ENCODE data around the gene CDC42SE1. TPM values are rescaled to one million over a fixed set of nuclear protein-coding genes. Genes with fewer than 3 reads are reported as not detected.
A peak's percentile ranks its signal among the peaks of the same experiment; 100 is the strongest.
"Not testable (repeated sequence)": the region's sequence is repeated elsewhere in the genome, so short reads cannot be mapped to it uniquely, and the experiment has no call there.

CDC42SE1 gene, protein sequence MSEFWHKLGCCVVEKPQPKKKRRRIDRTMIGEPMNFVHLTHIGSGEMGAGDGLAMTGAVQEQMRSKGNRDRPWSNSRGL
- 99.2 TPM for polyA plus RNA-seq (2012; ENCODE audit: insufficient read depth, insufficient read length)

DNA sequence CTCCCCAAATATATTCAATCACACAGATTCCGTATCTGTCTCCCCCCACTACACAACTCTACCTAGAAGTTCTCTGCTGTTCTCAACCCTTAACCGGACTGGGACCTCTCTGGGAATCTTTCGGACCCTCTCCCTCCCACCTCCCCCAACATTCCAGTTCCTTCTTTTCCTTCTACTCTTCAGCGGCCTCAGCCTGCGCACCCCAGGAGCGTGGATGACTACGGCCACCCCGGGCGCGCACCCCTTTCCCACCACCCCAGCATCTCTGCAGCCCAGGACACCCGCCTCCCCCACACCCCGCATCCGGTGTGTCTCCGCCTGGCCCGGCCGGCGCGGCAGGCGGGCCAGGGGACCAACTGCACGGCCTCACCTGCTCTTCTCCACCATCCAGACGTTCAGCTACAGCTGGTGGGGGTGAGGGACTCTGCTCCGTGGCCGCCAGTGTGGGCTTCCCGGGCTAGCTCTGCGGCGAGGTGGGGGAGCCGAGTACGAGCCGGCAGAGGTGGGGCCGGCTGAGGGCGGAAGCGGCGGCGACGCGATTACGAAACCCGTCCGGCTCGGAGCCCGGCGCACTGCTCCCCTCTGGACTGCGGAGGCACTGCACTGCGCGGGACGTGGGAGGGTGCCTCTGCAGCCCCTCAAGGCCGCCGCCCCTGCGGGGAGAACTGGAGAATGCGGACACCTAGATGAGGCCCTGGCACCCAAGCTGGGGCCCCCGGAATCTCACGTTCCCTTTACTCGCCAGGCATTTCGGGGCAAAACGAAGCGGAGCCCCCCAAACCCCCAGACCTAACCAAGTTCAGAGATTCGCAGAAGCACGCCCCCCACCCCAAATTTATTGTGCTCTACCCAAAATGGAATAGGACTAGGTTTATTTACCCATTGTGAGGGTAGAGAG lies at the start of gene CDC42SE1:
Gene CDC42SE1, minus strand, starts transcription at position 514 of the 898 bp plus-strand sequence. CDS start 3,892 bp downstream, outside the sequence.
- peak within 1 kb of the TSS; percentile 98 for H3K4me3 ChIP-seq (ENCODE audit: low read length)
- peak; percentile 84 for DNase-seq (ENCODE audit: low read depth, low spot score)

DNA sequence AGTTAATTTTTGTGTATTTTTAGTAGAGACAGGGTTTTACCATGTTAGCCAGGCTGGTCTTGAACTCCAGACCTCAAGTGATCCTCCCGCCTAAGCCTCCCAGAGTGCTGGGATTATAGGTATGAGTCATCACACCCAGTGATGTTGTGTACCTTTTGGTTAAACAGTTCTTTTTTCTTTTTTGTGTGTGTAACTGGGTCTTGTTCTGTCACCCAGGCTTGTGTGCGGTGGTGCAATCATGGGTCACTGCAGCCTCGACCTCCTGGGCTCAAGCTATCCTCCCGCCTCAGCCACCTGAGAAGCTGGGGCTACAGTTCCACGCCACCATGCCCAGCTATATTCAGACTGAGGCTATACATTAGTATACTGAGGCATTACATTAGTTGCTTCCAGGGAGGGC lies 48.9 kb upstream of the CDC42SE1 start:
- H3K4me3 ChIP-seq (ENCODE audit: low read length), result no peak overlapping the region
- no peak for DNase-seq (ENCODE audit: low read depth, low spot score)

DNA sequence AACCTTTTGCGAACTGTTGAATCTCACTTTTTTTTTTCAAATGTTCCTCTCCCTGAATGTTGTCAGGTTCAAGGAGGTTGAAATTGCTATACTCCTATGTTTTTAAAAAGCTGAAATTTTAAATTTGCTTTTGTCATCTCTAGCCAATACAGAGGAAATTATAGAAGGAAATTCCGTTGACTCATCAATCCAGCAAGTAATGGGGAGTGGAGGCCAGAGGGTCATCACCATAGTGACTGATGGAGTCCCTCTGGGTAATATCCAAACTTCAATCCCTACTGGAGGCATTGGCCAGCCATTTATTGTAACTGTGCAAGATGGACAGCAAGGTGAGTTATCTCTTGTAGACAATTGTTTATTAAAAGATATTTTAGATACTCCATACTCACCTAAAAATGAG lies 47.5 kb upstream of the CDC42SE1 start:
- H3K4me3 ChIP-seq (ENCODE audit: low read length), result no peak overlapping the region
- no peak for DNase-seq (ENCODE audit: low read depth, low spot score)

DNA sequence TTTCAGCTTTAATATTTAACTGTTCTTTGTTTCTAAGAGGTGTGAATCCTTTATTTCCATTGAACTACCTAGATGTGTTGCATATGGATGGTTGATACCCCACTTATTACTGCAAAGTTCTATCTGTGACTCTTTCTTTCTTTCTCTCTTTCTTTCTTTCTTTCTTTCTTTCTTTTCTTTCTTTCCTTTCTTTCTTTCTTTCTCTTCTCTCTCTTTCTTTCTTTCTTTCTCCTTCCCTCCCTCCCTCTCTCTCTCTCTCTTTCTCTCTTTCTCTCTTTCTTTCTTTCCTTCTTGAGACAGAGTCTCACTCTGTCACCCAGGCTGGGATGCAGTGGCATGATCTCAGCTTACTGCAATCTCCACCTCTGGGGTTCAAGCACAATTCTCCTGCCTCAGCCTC lies 45.2 kb upstream of the CDC42SE1 start:
- no peak overlapping the region for H3K4me3 ChIP-seq (ENCODE audit: low read length)
- no peak for DNase-seq (ENCODE audit: low read depth, low spot score)

DNA sequence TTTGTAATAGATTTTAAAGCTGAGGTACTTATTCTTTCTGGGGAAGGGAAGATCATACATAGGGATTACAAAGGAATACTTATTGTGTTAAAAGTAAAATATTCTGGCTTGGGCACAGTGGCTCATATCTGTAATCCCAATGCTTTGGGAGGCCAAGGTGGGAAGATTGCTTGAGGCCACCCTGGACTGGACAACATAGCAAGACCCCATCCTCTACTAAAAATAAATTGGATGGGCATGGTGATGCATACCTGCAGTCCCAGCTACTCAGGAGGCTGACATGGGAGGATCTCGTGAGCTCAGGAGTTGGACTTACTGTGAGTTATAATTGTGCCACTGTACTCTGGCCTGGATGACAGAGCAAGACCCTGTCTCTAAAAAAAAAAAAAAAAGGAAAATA lies 38.7 kb upstream of the CDC42SE1 start:
- H3K4me3 ChIP-seq (ENCODE audit: low read length), result no peak overlapping the region
- DNase-seq (ENCODE audit: low read depth, low spot score), result no peak

DNA sequence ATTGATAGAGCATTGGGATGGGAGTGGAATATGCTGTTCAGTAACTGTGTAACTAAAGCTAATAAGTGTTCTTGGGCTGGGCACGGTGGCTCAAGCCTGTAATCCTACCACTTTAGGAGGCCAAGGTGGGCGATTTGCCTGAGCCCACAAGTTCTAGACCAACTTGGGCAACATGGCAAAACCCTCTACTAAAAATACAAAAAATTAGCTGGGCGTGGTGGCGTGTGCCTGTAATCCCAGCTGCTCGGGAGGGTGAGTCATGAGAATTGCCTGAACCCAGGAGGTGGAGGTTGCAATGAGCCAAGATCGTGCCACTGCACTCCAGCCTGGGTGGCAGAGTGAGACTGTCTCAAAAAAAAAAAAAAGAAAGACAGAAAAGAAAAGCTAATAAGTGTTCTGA lies 38.0 kb upstream of the CDC42SE1 start:
- not testable (repeated sequence) for H3K4me3 ChIP-seq (ENCODE audit: low read length); DNase-seq (ENCODE audit: low read depth, low spot score)

DNA sequence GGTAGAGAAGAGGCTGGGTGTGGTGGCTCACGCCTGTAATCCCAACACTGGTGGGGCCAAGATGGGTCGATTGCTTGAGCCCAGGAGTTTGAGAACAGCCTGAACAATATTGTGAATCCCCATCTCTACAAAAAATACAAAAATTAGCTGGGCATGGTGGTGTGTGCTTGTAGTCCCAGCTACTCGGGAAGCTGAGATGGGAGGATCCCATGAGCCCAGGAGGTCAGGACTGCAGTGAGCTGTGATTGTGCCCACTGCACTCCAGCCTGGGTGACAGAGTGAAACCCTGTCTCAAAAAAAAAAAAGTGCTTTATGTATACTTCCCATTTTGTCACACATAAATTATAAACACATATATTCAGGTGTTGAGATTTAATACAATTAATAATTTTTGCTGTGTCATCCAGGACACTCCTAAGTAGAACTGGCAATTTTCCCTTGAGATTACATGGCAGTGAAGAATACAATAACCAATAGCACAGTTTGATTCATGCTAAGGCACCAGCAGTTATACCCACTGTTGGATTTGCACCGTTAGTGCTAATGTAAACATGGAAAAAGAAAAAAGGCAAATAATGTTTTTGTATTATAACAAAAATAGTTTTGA lies 26.6 kb upstream of the CDC42SE1 start:
- DNase-seq (ENCODE audit: low read depth, low spot score), result no peak
- no peak overlapping the region for H3K4me3 ChIP-seq (ENCODE audit: low read length)

DNA sequence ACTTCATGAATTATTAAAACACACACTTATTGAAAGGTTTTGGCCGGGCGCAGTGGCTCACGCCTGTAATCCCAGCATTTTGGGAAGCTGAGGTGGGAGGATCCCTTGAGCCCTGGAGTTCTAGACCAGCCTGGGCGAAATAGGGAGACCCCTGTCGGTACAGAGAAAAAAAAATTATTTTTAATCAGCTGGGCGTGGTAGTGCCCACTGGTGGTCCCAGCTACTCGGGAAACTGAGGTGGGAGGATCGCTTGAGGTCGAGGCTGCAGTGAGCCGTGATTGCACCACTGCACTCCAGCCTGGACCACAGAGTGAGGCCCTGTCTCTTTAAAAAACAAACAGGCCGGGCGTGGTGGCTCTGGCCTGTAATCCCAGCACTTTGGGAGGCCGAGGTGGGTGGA lies 12.8 kb upstream of the CDC42SE1 start:
- no peak overlapping the region for H3K4me3 ChIP-seq (ENCODE audit: low read length)
- DNase-seq (ENCODE audit: low read depth, low spot score), result no peak

DNA sequence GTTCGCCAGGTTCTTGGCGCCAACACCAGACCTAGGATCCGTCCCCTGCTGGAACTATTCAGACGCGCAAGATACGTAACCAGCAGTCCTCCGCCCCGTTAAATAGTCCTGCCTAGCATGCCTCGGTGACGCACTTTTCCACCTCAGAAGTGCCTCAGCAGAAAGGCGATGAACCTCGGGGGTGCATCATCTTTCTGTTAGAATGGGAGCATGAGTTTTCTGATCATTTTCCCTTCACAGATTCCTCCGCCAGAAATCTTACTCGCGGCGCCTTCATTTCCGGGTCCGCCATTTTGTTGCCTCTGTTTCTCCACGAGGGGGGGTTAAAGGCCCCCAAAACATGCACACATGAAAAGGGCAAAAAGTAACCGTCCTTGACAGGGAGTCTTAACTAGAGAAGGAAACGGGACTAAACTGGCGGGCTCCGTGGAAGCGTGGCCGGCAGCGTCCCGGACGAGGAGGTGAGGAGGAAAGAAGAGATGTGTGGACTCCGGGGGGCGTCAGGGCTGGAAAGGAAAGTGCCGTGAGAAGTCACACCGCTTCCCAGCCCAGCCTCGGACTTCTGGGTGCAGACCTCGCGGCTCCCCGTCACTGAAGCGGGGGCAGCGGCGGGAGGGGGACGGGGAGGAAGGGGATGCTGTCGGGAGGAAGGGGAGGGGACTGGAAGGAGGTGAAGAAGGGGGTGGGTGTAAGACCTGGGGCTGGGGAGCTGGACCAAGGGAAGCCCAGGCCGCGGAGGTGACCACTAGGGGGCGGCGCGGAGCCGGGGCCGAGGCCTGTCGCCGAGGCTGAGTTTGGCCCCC lies 11.3 kb upstream of the CDC42SE1 start, which contains the start of gene GABPB2:
Gene GABPB2, plus strand, starts transcription at position 288 of the 803 bp plus-strand sequence. CDS start 17,429 bp downstream, outside the sequence.
- H3K4me3 ChIP-seq (ENCODE audit: low read length), result peak within 1 kb of the TSS; percentile 95
- DNase-seq (ENCODE audit: low read depth, low spot score), result peak; percentile 96

DNA sequence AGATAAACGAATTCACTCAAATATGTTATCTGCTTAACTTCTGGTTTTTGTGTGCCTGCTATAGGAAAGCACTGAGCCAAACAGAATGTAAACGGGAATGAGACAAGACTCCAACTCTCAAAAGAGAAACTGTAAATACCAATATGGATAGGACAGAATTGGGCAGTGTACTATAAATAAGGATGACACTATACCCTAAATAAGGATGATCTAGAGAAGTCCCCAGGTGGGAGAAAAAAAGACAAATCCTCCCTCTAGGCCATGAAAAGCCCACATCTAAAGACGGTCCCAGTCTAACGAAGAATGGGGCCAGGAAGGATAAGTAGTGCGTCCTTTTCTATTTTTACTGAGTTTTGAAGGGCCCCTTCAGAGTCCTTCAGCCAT lies 9.7 kb upstream of the CDC42SE1 start:
- H3K4me3 ChIP-seq (ENCODE audit: low read length), result no peak overlapping the region
- no peak for DNase-seq (ENCODE audit: low read depth, low spot score)

DNA sequence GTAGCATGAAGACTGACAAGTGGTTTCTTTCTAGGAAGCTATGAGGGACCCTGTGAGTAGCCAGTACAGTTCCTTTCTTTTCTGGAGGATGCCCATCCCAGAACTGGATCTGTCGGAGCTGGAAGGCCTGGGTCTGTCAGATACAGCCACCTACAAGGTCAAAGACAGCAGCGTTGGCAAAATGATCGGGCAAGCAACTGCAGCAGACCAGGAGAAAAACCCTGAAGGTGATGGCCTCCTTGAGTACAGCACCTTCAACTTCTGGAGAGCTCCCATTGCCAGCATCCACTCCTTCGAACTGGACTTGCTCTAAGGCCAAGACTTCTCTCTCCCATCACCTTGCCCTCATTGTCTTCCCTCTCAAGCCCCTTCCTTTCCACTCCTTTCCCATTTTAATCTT lies 7.8 kb upstream of the CDC42SE1 start:
- no peak for DNase-seq (ENCODE audit: low read depth, low spot score)

DNA sequence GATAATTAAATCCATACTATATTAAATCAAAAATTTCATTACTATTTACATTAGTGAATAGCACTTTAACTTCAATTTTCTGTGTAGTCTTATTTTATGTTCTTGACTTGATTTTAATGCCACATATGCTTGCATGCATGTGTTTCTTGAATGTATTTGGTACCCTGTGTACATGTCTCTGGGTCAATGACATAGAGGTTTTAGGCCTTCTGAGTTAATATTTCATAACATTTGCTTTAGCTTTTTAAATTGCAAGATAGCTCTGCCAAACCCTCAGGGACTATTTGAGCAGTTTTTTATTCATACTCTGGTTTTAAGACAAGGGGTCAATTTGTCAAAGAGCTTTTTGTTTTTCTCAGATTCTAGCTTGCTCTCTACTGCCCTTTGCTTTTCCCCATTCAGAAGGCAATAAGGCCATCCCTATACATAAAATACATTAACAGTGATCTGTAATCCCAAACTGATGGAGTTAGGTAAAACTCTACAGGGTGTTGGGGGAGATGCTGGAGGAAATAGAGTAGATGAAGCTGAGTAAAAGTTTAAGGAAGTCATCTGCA lies 5.7 kb upstream of the CDC42SE1 start:
- H3K4me3 ChIP-seq (ENCODE audit: low read length), result no peak overlapping the region
- no peak for DNase-seq (ENCODE audit: low read depth, low spot score)

More for the DNA sequence above, 7.8 kb upstream of the CDC42SE1 start:
- H3K4me3 ChIP-seq (ENCODE audit: low read length), result no peak overlapping the region

DNA sequence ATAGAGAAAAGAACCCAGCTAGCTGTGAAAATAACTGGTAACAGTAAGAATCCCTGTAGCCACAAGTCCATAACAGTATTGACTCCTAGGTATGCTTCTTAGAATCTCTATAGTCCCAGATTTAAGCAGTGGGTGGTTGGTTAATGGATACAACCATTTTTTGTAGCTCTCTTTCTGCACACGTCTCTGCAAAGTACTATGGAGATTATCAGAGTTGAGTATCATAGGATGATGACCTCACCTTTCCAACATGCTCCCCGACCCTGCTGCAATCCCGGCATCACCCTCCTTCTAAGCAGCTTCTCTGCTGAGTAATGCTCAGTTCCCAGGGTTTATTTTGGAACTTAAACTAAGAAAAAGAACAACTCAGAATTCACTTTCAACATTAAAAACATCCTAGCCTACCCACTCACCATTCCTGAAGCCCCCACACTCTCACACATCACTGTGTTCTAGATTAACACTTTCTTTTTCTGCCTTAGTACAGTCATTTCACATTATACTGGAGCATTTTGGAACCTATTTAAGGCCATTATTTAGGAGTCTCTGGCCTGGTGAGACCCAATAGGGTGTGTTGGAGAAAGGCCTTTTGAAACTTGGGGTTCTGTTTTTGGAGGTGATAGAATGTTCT lies 3.4 kb upstream of the CDC42SE1 start:
- H3K4me3 ChIP-seq (ENCODE audit: low read length), result no peak overlapping the region
- no peak for DNase-seq (ENCODE audit: low read depth, low spot score)

DNA sequence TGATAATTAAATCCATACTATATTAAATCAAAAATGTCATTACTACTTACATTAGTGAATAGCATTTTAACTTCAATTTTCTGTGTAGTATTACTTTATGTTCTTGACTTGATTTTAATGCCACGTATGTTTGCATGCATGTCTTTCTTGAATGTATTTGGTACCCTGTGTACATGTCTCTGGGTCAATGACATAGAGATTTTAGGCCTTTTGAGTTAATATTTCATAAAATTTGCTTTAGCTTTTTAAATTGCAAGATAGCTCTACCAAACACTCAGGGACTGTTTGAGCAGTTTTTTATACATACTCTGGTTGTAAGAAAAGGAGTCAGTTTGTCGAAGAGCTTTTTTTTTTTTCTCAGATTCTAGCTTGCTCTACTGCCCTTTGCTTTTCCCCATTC lies 2.3 kb upstream of the CDC42SE1 start:
- DNase-seq (ENCODE audit: low read depth, low spot score), result no peak
- H3K4me3 ChIP-seq (ENCODE audit: low read length), result peak overlapping the region; percentile 98

DNA sequence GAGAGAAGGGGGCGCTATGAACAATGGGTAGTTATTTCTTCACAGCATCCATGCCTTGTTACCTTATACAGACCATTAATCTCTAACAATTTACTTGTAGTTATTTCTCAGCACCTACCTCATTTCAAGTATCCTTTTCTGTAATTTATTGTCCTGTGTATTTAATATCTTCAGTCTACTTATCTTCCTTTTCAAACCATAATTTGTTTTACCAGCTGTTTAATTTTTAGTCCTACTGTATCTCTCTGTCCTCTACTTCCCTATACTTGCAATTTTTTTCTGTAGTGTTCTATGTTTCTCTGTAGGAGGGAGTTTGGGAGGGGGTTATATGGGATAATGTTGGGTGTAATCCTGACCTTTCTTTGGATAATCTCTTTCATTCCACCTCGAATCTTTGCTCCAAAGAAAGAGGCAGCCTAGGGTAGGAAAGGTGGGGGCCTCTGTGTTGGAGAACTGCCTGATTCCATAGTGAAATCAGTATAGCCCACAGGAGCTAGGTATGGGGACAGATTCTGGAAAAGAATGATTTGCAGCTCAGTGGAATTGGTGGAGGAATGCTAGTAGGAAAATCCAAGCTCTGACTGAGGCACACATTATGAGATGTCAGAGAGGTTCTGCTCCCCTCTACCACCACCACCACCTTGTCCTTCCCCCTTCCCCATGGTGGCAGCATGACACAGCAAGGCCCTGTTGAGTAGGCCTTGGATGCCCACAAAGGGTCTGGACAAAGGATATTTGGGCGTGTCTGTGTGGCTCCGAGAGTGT lies 1.4 kb upstream of the CDC42SE1 start:
- no peak for DNase-seq (ENCODE audit: low read depth, low spot score)
- peak overlapping the region; percentile 98 for H3K4me3 ChIP-seq (ENCODE audit: low read length)

DNA sequence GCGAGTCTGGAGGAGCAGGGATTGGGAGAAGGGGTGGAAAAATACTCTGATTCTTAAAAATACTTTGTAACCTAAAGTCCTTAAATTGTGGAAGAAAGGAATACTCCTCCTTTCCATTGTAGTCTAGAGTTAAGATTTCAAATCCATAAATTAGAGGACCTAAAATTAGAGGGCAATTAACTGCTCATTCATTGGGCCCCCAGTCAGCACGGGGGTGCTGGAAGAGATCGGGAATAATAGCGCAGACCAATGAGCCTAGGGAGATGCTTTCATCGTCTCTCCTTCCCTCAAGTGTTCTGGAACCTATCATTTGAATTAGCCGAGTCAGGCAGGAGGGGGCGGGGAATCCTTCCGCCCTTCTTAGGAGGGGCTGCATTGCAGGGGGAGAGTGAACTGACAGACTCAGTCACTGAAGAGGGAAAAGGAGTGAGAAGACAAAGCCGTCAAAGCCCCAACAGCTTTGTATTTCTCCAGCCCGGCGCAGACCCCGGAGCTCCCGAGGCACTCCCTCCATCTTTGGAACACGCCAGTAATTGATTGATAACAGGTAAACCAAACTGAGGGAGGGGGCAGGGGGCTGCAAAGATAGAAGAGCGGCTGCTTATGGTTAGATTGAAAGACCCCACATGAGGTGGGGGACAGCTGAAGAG lies 710 bp upstream of the CDC42SE1 start, which contains the start of gene MLLT11:
Gene MLLT11, plus strand, starts transcription at position 391 of the 650 bp plus-strand sequence. CDS start 6,828 bp downstream, outside the sequence.
- DNase-seq (ENCODE audit: low read depth, low spot score), result peak; percentile 85
- H3K4me3 ChIP-seq (ENCODE audit: low read length), result peak within 1 kb of the TSS; percentile 98

DNA sequence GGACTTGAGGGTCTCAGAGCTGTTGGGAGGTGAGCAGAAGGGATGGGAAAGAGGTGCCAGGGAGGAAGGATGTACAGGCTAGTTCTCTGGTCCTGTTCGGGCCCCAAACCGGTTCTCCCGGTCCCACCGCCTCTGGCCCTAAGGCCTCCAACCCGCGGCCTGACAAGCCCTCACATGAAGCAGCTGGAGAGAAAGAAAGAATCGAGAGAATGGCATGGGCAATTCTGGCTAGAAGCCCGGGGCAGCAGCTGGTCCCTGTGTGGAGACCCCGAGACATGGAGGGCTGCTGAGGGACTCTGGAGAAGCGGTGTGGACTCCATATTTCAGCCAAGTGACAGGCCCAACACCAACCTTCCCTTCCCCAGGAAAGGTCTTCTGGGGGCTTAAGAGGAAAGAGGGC lies 730 bp downstream of the CDC42SE1 start:
- DNase-seq (ENCODE audit: low read depth, low spot score), result no peak

More for the DNA sequence above, 730 bp downstream of the CDC42SE1 start:
- peak overlapping the region; percentile 98 for H3K4me3 ChIP-seq (ENCODE audit: low read length)
